KMS-11 (cell line): ENCODE data around the gene HCFC2.
A peak's percentile ranks its signal among the peaks of the same experiment; 100 is the strongest.
"Not testable (repeated sequence)": the region's sequence is repeated elsewhere in the genome, so short reads cannot be mapped to it uniquely, and the experiment has no call there.

Experiments used
- H2AFZ ChIP-seq: fragments of 200-600 bp; sonication (generic); 2 replicates; pipeline ENCODE4 v1.6.1; 2016; ENCODE audit warnings: antibody characterized with exemption, mixed run types, low read depth
- H3K27ac ChIP-seq: fragments of 200-600 bp; sonication (generic); 2 replicates; pipeline ENCODE4 v1.6.1; 2016; ENCODE audit warnings: mild to moderate bottlenecking, mixed run types
- H3K27me3 ChIP-seq: fragments of 200-600 bp; sonication (generic); 2 replicates; pipeline ENCODE4 v1.6.1; 2017; ENCODE audit warnings: mild to moderate bottlenecking, low read depth, mixed run types, moderate library complexity; ENCODE audit not compliant: insufficient read depth
- H3K36me3 ChIP-seq: fragments of 200-600 bp; sonication (generic); 2 replicates; pipeline ENCODE4 v1.6.1; 2017; ENCODE audit warnings: mild to moderate bottlenecking, mixed run types; ENCODE audit not compliant: insufficient read depth
- H3K4me1 ChIP-seq: fragments of 200-600 bp; sonication (generic); 2 replicates; pipeline ENCODE4 v1.6.1; 2016; ENCODE audit warnings: mild to moderate bottlenecking, low read depth, mixed run types; ENCODE audit not compliant: poor library complexity, severe bottlenecking
- H3K4me2 ChIP-seq: fragments of 200-600 bp; sonication (generic); 2 replicates; pipeline ENCODE4 v1.7.0; 2016; ENCODE audit warnings: mild to moderate bottlenecking, mixed run types
- H3K4me3 ChIP-seq: fragments of 200-600 bp; sonication (generic); IDR thresholded peaks from 2 replicates; pipeline ENCODE4 v1.6.1; 2017; ENCODE audit warnings: low read depth, low read length, mixed read lengths; ENCODE audit not compliant: insufficient read depth
- H3K79me2 ChIP-seq: fragments of 200-600 bp; sonication (generic); 2 replicates; pipeline ENCODE4 v1.6.1; 2016; ENCODE audit warnings: low read depth, mixed run types; ENCODE audit not compliant: insufficient read depth
- H3K9ac ChIP-seq: fragments of 200-600 bp; sonication (generic); 2 replicates; pipeline ENCODE4 v1.6.1; 2016; ENCODE audit warnings: mild to moderate bottlenecking, mixed run types
- H4K20me1 ChIP-seq: fragments of 200-600 bp; sonication (generic); 2 replicates; pipeline ENCODE4 v1.6.1; 2016; ENCODE audit warnings: mild to moderate bottlenecking, mixed run types; ENCODE audit not compliant: insufficient read depth
- TF ChIP-seq, protein P1 (sequence below): fragments of 200-600 bp; sonication (generic); conservative IDR thresholded peaks from 2 replicates; pipeline ENCODE4 v1.6.1; 2017; ENCODE audit warnings: low read depth, mild to moderate bottlenecking, antibody characterized with exemption, low read length, moderate library complexity, mixed read lengths

HCFC2 gene

DNA sequence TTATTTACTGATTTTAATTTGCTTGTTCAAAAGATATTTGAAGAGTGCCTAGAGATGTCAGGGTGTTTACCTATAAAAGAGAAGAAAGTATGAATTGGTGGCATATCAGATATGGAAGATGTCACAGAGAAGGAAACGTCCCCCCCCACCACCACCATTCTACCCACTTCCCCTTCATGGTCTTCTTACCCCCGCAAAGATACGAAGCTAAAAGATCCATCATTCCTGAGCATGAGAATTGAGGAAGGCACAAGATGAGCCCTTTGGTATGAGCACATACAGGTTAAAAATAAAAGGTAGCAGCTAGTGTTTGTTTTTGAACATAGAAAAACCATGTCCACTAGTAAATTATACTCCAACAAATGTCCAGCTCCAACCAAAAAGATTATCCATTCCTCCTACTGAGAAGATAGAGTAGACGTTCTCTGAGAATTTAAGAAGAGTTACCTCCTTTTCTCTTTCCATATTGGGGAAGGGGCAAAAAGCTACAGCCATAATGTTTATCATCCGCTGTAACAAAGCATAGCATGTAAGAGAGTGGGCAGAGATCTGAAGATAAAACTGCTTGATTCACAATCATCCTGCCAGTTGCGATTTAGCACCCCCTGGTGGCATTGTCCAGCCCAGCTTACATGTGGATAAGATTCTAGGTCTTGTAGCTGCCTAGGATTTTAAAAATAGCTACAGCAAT, 44.6 kb downstream of the HCFC2 start:
- Histone ChIP-seq H3K27me3 (no peaks in the 10 kb centered on the region), H4K20me1 (no peaks in the 10 kb centered on the region), H3K4me2 (no peak overlapping the region), H3K4me3 (no peak overlapping the region), H3K36me3 (no peaks in the 10 kb centered on the region), H3K27ac (no peak overlapping the region), H2AFZ (no peak overlapping the region), H3K4me1 (peaks cover 4% of the 10 kb centered on the region), H3K79me2 (no peaks in the 10 kb centered on the region), H3K9ac (no peak overlapping the region)
- TF ChIP-seq, protein P1, sequence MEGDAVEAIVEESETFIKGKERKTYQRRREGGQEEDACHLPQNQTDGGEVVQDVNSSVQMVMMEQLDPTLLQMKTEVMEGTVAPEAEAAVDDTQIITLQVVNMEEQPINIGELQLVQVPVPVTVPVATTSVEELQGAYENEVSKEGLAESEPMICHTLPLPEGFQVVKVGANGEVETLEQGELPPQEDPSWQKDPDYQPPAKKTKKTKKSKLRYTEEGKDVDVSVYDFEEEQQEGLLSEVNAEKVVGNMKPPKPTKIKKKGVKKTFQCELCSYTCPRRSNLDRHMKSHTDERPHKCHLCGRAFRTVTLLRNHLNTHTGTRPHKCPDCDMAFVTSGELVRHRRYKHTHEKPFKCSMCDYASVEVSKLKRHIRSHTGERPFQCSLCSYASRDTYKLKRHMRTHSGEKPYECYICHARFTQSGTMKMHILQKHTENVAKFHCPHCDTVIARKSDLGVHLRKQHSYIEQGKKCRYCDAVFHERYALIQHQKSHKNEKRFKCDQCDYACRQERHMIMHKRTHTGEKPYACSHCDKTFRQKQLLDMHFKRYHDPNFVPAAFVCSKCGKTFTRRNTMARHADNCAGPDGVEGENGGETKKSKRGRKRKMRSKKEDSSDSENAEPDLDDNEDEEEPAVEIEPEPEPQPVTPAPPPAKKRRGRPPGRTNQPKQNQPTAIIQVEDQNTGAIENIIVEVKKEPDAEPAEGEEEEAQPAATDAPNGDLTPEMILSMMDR: peak; percentile 82

DNA sequence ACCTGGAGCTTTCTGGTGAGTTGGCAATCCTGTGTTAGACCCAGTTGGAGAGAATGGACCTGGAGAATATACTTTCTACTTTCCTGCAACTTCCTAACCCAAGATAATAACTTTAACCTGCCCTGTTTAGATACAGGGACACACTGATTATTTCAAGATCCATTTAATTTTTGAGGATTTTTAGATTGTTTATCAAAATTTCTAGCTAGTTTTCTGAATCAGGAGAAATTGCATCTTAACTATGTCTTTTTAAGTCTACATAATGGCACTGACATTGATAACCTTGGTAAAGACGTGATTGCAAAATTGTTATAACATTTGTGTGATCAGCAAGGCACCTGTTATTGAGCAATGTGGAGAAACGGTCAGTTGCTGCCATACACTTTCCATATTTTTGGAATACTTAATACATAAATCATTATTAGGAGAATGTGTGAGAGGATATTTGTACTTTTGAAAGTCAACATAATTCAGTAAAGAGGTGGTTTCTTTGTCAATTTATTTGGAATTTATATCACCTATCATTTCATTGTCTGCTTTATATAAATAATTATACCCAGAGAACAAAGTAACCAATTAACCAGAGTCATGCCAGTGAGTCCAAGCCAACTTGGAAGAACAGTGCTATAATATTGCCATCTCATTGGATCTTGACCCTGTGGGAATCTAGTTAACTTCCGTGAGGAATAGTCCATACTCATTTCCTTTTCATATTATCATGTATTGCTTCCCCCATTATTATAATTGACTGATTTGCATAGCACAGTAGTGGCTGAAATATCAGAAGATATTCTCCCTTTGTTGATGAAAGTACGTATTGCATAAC, 45.3 kb downstream of the HCFC2 start:
- Histone ChIP-seq H3K4me2 (no peak overlapping the region), H2AFZ (no peak overlapping the region), H3K9ac (no peak overlapping the region), H3K4me3 (no peak overlapping the region), H3K4me1 (peaks cover 4% of the 10 kb centered on the region), H3K27ac (no peak overlapping the region), H3K79me2 (no peaks in the 10 kb centered on the region), H3K27me3 (no peaks in the 10 kb centered on the region), H3K36me3 (no peaks in the 10 kb centered on the region), H4K20me1 (no peaks in the 10 kb centered on the region)
- TF ChIP-seq, protein P1: no peak; the same call in 1 of the 2 replicates

DNA sequence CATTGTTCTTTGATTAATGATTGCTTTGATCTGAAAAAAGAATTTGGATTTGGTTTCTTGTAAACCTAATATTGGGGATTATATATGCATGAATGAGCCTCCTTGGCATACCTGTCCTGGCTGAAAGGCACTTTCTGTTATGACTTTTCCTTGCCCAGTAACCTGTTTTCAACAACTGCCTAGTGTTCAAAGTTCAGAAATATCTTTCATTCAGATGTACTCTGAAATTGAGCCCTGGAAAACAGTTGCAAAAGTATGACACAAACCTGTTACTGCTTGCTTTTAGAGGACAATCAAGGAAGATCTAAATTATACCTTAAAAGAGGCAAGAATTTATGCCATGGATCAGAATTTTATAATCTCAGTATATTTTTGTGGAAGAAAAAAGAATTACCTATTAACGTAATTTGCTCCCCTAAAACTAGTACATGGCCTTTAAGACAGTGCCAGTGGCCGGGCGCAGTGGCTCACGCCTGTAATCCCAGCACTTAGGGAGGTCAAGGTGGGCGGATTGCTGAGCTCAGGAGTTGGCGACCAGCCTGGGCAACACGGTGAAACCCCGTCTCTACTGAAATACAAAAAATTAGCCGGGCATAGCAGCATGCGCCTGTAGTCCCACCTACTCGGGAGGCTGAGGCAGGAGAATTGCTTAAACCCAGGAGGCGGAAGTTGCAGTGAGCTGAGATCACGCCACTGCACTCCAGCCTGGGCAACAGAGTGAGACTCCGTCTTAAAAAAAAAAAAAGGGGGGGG, 50.7 kb downstream of the HCFC2 start:
- not testable (repeated sequence) for H3K27ac ChIP-seq, H3K9ac ChIP-seq, H3K36me3 ChIP-seq, H3K27me3 ChIP-seq, H3K79me2 ChIP-seq, H4K20me1 ChIP-seq, H3K4me1 ChIP-seq, H3K4me3 ChIP-seq, H3K4me2 ChIP-seq, H2AFZ ChIP-seq

DNA sequence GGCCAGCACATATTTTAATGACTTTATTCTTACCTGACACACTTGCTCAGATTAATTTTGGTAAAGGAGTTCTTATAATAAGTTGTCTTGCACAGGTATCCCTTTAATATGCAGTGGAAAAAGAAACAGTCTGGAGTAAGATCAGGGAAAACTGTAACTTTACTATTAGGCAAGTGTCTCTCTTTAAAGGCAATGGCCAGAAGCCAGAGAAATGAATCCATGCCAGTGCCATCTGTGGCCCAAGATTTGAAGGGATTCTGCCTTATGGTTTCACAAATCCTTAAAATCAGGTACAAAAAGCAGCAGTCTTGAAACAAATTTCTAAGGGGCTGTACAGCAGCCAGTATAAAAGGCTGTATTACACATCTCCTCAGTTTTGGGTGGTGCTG, 51.2 kb downstream of the HCFC2 start:
- Histone ChIP-seq H3K4me2 (no peak overlapping the region), H3K36me3 (no peaks in the 10 kb centered on the region; the same call in 1 of the 2 replicates)

More for the DNA sequence above, 51.2 kb downstream of the HCFC2 start:
- Histone ChIP-seq H3K4me3 (no peak overlapping the region), H3K9ac (no peak overlapping the region), H3K4me1 (no peaks in the 10 kb centered on the region), H3K27me3 (no peaks in the 10 kb centered on the region), H4K20me1 (no peaks in the 10 kb centered on the region), H3K27ac (no peak overlapping the region), H2AFZ (no peak overlapping the region), H3K79me2 (no peaks in the 10 kb centered on the region)
- TF ChIP-seq, protein P1: no peak
